ENCODE data around the gene PEAK1. TPM values are rescaled to one million over a fixed set of nuclear protein-coding genes. Genes with fewer than 3 reads are reported as not detected.
"Not testable (repeated sequence)": the region's sequence is repeated elsewhere in the genome, so short reads cannot be mapped to it uniquely, and the experiment has no call there.

The PEAK1 gene
- total and polyA plus RNA-seq, 8 donors = 58.3 to 86.9 (median 64.3) TPM

DNA sequence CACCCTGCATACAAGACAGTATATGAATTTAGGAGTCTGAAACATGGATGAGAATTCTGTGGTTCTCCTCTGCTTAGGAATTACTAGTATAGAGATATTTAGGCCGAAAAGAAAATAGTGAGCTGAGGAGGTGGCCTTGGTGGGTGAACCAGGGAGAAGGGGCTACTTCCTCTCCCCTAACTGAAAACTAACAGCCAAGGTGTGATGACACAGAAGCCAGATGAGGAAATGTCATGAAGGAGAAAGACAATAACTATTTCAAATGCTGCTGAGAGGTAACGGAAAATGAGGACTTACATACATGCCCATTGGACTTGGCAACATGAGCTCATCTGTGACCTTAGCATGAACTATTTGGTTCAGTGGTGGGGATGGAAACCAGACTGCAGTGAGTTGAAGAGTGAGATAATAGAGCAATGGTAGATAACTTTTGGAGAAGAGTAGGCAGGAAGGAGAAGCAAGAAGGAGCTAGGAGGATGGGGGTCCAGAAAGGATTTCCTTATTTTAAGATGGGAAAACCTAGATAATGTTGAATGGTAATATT, 234.6 kb downstream of the PEAK1 start:
- Histone ChIP-seq H3K4me3 (no peak overlapping the region), H3K36me3 (peaks cover 0 to 10% of the 10 kb centered on the region in 2 donors), H3K27me3 (no peaks in the 10 kb centered on the region), H3K27ac (no peak overlapping the region), H3K9me3 (no peaks in the 10 kb centered on the region), H3K4me1 (peaks cover 18 to 57% of the 10 kb centered on the region in 2 donors)
- TF ChIP-seq, protein P1, sequence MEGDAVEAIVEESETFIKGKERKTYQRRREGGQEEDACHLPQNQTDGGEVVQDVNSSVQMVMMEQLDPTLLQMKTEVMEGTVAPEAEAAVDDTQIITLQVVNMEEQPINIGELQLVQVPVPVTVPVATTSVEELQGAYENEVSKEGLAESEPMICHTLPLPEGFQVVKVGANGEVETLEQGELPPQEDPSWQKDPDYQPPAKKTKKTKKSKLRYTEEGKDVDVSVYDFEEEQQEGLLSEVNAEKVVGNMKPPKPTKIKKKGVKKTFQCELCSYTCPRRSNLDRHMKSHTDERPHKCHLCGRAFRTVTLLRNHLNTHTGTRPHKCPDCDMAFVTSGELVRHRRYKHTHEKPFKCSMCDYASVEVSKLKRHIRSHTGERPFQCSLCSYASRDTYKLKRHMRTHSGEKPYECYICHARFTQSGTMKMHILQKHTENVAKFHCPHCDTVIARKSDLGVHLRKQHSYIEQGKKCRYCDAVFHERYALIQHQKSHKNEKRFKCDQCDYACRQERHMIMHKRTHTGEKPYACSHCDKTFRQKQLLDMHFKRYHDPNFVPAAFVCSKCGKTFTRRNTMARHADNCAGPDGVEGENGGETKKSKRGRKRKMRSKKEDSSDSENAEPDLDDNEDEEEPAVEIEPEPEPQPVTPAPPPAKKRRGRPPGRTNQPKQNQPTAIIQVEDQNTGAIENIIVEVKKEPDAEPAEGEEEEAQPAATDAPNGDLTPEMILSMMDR (IDR thresholded peaks at IDR 0.05) = no peak
- DNase-seq (no peak), ATAC-seq (no peak)
- intact Hi-C loops (cut with DNase I) = loop anchor here in 1 of 2 donors (10.0 kb wide), 1 partner anchor 349 kb away; no protein-coding TSS in a partner anchor

DNA sequence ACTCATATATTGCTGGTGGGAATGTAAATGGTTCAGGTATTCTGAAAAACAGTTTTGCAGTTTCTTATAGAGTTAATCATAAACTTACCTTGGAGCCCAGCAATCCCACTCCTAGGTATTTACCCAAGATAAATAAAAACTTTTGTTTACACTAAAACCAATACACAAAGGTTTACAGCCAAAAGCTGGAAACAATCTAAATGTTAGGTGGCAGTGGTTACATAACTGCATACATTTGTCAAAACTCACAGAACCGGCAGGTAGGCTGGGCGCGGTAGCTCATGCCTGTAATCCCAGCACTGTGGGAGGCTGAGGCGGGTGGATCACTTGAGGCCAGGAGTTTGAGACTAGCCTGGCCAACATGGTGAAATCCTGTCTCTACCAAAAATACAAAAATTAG, 235.6 kb downstream of the PEAK1 start:
- DNase-seq, H3K27me3 ChIP-seq, ATAC-seq, H3K4me3 ChIP-seq, H3K27ac ChIP-seq, H3K9me3 ChIP-seq: not testable (repeated sequence)
- peaks cover 0 to 10% of the 10 kb centered on the region in 2 donors for H3K36me3 ChIP-seq
- H3K4me1 ChIP-seq = peaks cover 18 to 56% of the 10 kb centered on the region in 2 donors
- intact Hi-C loops (cut with DNase I) = loop anchor here in 1 of 2 donors (10.0 kb wide), 1 partner anchor 350 kb away; no protein-coding TSS in a partner anchor

DNA sequence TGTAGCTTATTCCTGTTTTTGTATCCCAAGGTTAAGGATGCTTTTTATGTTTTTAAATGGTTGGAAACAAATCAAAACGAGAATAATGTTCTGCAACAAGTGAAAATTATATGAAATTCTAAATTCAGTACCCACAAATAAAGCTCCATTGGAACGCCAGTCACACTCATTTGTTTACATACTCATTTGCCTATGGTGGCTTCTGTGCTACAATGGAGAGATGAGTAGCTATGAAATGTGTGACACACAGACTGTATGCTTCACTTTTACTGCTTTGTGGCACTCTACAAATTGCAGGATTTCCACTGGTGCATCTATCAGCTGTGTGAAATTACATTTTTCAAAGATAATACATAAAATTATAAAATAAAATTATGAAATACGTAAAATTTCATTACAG, 236.8 kb downstream of the PEAK1 start:
- no peaks in the 10 kb centered on the region for H3K27me3 ChIP-seq
- no peak for DNase-seq

DNA sequence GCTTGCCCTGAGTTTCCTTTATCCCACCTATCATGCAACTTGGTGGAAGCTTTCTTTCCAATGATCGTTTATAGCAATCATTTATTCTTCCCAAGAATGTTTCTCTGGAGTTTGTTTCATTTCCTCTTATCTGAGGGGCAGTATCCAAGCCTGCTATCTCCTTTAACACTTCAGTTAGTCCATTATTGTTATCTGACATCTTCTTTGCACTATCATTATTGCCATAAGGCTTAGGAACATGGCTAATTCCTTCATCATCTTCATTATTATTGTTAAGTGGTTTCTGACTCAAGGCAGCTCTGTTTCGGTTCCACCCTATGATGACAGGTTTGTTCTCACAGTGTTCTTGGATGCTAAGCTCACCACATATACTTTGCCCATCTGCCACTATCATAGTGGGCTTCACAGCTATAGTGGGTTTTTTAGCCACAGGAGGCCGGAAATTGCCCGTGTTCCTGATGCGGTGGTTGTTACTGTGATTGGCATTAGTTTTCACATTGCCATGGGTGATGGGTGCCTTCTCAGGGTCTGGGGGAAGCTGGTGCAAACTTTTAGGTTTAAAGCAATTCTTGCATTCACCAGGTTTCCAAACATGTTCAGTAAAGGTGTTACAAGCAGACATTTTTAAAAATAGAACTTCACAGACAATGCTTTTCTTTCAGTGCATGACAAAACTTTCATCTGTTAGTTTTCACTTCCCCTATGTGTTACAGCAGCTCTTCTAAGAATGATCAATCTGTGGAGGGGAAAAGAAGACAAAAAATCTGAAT, 238.4 kb downstream of the PEAK1 start:
- no peak overlapping the region for H3K27ac ChIP-seq
- H3K4me1 ChIP-seq = peaks cover 0 to 29% of the 10 kb centered on the region in 2 donors
- H3K4me3 ChIP-seq = no peak overlapping the region
- H3K9me3 ChIP-seq = no peaks in the 10 kb centered on the region
- H3K36me3 ChIP-seq = peaks cover 0 to 10% of the 10 kb centered on the region in 2 donors
- DNase-seq (no peak), ATAC-seq (no peak)
- intact Hi-C loops (cut with DNase I) = loop anchor here in 1 of 2 donors (10.0 kb wide), 1 partner anchor 353 kb away; no protein-coding TSS in a partner anchor
- H3K27me3 ChIP-seq = no peaks in the 10 kb centered on the region
- TF ChIP-seq, protein P1 (IDR thresholded peaks at IDR 0.05) = no peak

More for the DNA sequence above, 236.8 kb downstream of the PEAK1 start:
- no peak for ATAC-seq
- Histone ChIP-seq H3K27ac (no peak overlapping the region), H3K4me1 (peaks cover 11 to 44% of the 10 kb centered on the region in 2 donors), H3K36me3 (peaks cover 0 to 10% of the 10 kb centered on the region in 2 donors), H3K9me3 (no peaks in the 10 kb centered on the region), H3K4me3 (no peak overlapping the region)
- TF ChIP-seq, protein P1 (IDR thresholded peaks at IDR 0.05) = no peak
- intact Hi-C loops (cut with DNase I) = loop anchor here in 1 of 2 donors (10.0 kb wide), 1 partner anchor 352 kb away; no protein-coding TSS in a partner anchor

DNA sequence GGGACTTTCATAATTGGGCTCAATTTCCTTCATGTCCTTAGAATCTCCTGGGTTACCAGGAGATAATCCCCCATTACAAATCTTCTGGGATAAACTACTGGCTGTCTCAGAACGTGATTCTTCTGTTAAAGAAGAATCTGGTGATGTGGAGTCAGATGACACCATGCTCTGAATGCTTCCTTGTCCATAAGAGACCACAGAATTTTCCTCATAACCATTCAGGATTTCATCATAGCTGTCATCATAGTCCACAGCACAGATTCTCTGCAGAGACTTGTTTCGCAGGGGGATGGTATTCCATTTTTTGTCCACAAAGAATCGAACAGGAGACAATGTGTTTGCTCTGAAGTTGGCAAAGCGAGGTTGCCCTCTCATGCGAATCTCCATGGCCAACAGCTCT, 239.1 kb downstream of the PEAK1 start:
- peak overlapping the region in 1 of 2 donors; percentile 45 for H3K27ac ChIP-seq

More for the DNA sequence above, 239.1 kb downstream of the PEAK1 start:
- TF ChIP-seq, protein P1 (IDR thresholded peaks at IDR 0.05) = no peak
- intact Hi-C loops (cut with DNase I) = loop anchor here in 1 of 2 donors (10.0 kb wide), 1 partner anchor 354 kb away; no protein-coding TSS in a partner anchor
- no peak for DNase-seq
- Histone ChIP-seq H3K4me3 (no peak overlapping the region), H3K36me3 (peaks cover 0 to 10% of the 10 kb centered on the region in 2 donors), H3K4me1 (peaks cover 0 to 28% of the 10 kb centered on the region in 2 donors), H3K9me3 (no peaks in the 10 kb centered on the region), H3K27me3 (no peaks in the 10 kb centered on the region)
- peak; percentile 22 for ATAC-seq
